ENCODE results near the gene IL17C.

Gene IL17C

GRCh38 chr16:88653596-88654362, 15.4 kb downstream of the IL17C start:
- Histone ChIP-seq H3K36me3 (replicated peaks; ENCODE audit: low read depth, low read length) (peaks cover 55% of the 10 kb centered on the region), H4K20me1 (ENCODE audit: insufficient read depth, low read length) (peaks cover 30% of the 10 kb centered on the region), H3K4me3 (ENCODE audit: low read length) (no peak overlapping the region), H2AFZ (ENCODE audit: low read depth, low read length) (no peak overlapping the region), H3K27ac (ENCODE audit: low read length) (no peak overlapping the region), H3K27me3 (ENCODE audit: low read depth, low read length) (no peaks in the 10 kb centered on the region), H3K79me2 (ENCODE audit: low read length) (peaks cover 31% of the 10 kb centered on the region), H3K4me2 (ENCODE audit: low read length) (no peak overlapping the region), H3K4me1 (ENCODE audit: low read length) (peaks cover 23% of the 10 kb centered on the region), H3K9me3 (ENCODE audit: insufficient read depth, low read length) (no peaks in the 10 kb centered on the region), H3K9ac (ENCODE audit: low read length) (no peak overlapping the region)
- TF ChIP-seq EZH2phosphoT487 (IDR thresholded peaks at IDR 0.05; ENCODE audit: low read depth) (no peak), CTCF (IDR thresholded peaks at IDR 0.05; ENCODE audit: low read depth, low read length) (no peak)

- Histone ChIP-seq H3K9me3 (ENCODE audit: insufficient read depth, low read length) (no peaks in the 10 kb centered on the region), H3K36me3 (replicated peaks; ENCODE audit: low read depth, low read length) (peaks cover 56% of the 10 kb centered on the region), H3K27me3 (ENCODE audit: low read depth, low read length) (no peaks in the 10 kb centered on the region), H3K27ac (ENCODE audit: low read length) (no peak overlapping the region), H3K79me2 (ENCODE audit: low read length) (peaks cover 31% of the 10 kb centered on the region), H2AFZ (ENCODE audit: low read depth, low read length) (no peak overlapping the region), H3K4me2 (ENCODE audit: low read length) (no peak overlapping the region), H3K9ac (ENCODE audit: low read length) (no peak overlapping the region), H4K20me1 (ENCODE audit: insufficient read depth, low read length) (peaks cover 30% of the 10 kb centered on the region), H3K4me3 (ENCODE audit: low read length) (no peak overlapping the region), H3K4me1 (ENCODE audit: low read length) (peaks cover 16% of the 10 kb centered on the region)
- TF ChIP-seq CTCF (IDR thresholded peaks at IDR 0.05; ENCODE audit: low read depth, low read length) (no peak), EZH2phosphoT487 (IDR thresholded peaks at IDR 0.05; ENCODE audit: low read depth) (no peak)
Measured at GRCh38 chr16:88654363-88655052, 16.1 kb downstream of the IL17C start.

- H3K9me3 ChIP-seq (ENCODE audit: insufficient read depth, low read length), result no peaks in the 10 kb centered on the region
- no peak for TF ChIP-seq CTCF (IDR thresholded peaks at IDR 0.05; ENCODE audit: low read depth, low read length)
- TF ChIP-seq EZH2phosphoT487 (IDR thresholded peaks at IDR 0.05; ENCODE audit: low read depth), result no peak
- H3K79me2 ChIP-seq (ENCODE audit: low read length), result peaks cover 30% of the 10 kb centered on the region
- H3K27ac ChIP-seq (ENCODE audit: low read length), result no peak overlapping the region
- no peak overlapping the region for H3K4me3 ChIP-seq (ENCODE audit: low read length)
- peaks cover 27% of the 10 kb centered on the region for H4K20me1 ChIP-seq (ENCODE audit: insufficient read depth, low read length)
- no peak overlapping the region for H3K4me2 ChIP-seq (ENCODE audit: low read length)
- peaks cover 52% of the 10 kb centered on the region for H3K36me3 ChIP-seq (replicated peaks; ENCODE audit: low read depth, low read length)
- H3K4me1 ChIP-seq (ENCODE audit: low read length), result peaks cover 14% of the 10 kb centered on the region
- H2AFZ ChIP-seq (ENCODE audit: low read depth, low read length), result no peak overlapping the region
- H3K9ac ChIP-seq (ENCODE audit: low read length), result no peak overlapping the region
- H3K27me3 ChIP-seq (ENCODE audit: low read depth, low read length), result no peaks in the 10 kb centered on the region
Measured at GRCh38 chr16:88655053-88655732, 16.8 kb downstream of the IL17C start.

- Histone ChIP-seq H3K36me3 (replicated peaks; ENCODE audit: low read depth, low read length) (peaks cover 52% of the 10 kb centered on the region), H3K79me2 (ENCODE audit: low read length) (peaks cover 29% of the 10 kb centered on the region), H3K4me3 (ENCODE audit: low read length) (no peak overlapping the region), H3K27me3 (ENCODE audit: low read depth, low read length) (no peaks in the 10 kb centered on the region), H3K4me1 (ENCODE audit: low read length) (peaks cover 14% of the 10 kb centered on the region), H3K9me3 (ENCODE audit: insufficient read depth, low read length) (no peaks in the 10 kb centered on the region), H3K9ac (ENCODE audit: low read length) (no peak overlapping the region), H3K4me2 (ENCODE audit: low read length) (no peak overlapping the region), H3K27ac (ENCODE audit: low read length) (no peak overlapping the region), H4K20me1 (ENCODE audit: insufficient read depth, low read length) (peaks cover 27% of the 10 kb centered on the region), H2AFZ (ENCODE audit: low read depth, low read length) (no peak overlapping the region)
- no peak for TF ChIP-seq CTCF (IDR thresholded peaks at IDR 0.05; ENCODE audit: low read depth, low read length)
- TF ChIP-seq EZH2phosphoT487 (IDR thresholded peaks at IDR 0.05; ENCODE audit: low read depth), result no peak
Measured at GRCh38 chr16:88655733-88656281, 17.4 kb downstream of the IL17C start.
